Body of pancreas (tissue), 4 donors: Measurements from ENCODE around the gene DNM3. TPM values are rescaled to one million over a fixed set of nuclear protein-coding genes. Genes with fewer than 3 reads are reported as not detected.

Experiments
- microRNA counts, 2 donors: library from miRNA; unstranded; fragments of <30 nt; microRNA quantifications; one replicate each; lab custom pipeline; 2017
- microRNA-seq, 2 donors: library from miRNA; unstranded; fragments of <30 nt; microRNA quantifications; one replicate each; pipeline ENCODE4, GENCODE V29; 2016; ENCODE audit warnings: borderline number of aligned reads in 2 of 2, borderline replicate concordance in 2 of 2
- small RNA-seq: library from RNA; depleted of rRNA; stranded (forward); fragments of <200 nt; gene quantifications from one replicate; pipeline ENCODE3, GENCODE V24; 2016
- total RNA-seq, 2 donors: library from RNA; depleted of rRNA; stranded (reverse); fragments of >200 nt; gene quantifications; one replicate each; pipeline ENCODE4 v1.1.0, GENCODE V29; 2016

Gene DNM3
- total RNA-seq, 2 donors from 2014 or later, result 2.9 to 4.0 TPM

MicroRNAs within 50 kb of the gene (microRNA counts, 767-probe panel; counts per million panel counts)
- microRNA hsa-miR-199a-3p+hsa-miR-199b-3p (lab: Ali Mortazavi, UCI) (6,597 to 11,454 counts per million in 2 donors), microRNA hsa-miR-199a-5p (lab: Ali Mortazavi, UCI) (736 to 8,197 counts per million in 2 donors), microRNA hsa-miR-214-3p (lab: Ali Mortazavi, UCI) (736 to 5,146 counts per million in 2 donors)

Small RNAs within 50 kb of the gene (microRNA-seq; reads per million reads assigned to microRNA genes)
- gene MIR199A2 (4.0 to 7.0 reads per million in 2 donors), gene MIR3120 (0 reads per million in 2 donors)

Small RNAs within 50 kb of the gene (small RNA-seq; reads per million reads assigned to genes)
- 1.8 reads per million, percentile 66 among the genes with 10 or more reads in this experiment for gene MIR199A2
- not detected for gene RNU6-157P

Other genes with a start within 250 kb of the DNM3 start
- gene MYOCOS, start 219.3 kb upstream of the DNM3 start, total RNA-seq, result not detected
- 1 to 10 TPM; 1.3 to 5.4 TPM for gene MYOC, start 188.8 kb upstream of the DNM3 start, total RNA-seq
- 1 to 10 TPM; 5.6 to 8.8 TPM for gene VAMP4, start 99.4 kb upstream of the DNM3 start, total RNA-seq
- 10 to 100 TPM in 1 of 2 donors, 1 to 10 TPM in 1; 9.2 to 13.5 TPM for gene METTL13, start 59.8 kb upstream of the DNM3 start, total RNA-seq